ENCODE data around the gene EMC6.

The EMC6 gene

DNA sequence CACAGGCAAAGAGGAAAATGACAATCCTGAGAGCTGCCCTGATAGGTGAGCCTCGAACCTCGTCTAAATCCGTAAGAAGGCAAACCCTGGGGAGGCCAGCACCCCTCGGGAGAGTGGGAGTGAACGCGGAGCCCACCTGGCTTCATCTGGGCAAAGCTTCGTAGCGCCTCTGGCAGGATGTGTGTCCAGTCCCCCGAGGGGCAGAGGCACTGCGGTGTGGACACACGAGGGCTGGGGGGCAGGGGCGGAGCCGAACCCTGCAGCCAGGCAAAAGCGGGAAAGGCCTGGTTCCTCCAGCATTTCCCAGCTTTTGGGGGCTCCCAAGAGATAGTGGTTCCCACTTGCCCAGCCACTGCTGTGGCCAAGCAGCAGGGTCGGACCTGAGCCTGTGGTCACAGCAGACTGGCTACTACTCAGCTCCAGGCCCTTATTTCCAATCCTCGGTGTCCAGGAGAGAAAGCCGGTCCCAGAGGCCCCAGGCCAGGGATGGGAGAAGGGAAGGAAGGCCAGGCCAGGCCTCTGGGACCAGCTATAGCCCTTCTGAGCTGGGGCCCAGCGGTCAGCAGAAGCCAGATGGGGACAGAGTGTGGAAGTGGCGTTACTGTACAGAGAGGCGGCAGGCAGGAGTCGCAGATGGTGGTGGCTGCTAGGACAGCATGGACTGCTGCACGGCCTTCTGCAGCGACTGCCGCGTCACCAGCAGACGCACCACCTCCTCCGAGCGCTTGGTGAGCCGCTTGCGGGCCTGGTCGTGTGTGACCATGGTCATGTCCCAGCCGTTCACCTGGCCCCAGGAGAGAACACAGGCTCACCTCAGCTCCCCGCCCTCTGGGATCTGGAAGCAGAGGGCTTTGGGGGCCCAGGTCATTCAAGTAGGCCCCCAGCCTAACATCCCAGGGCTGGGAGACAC, 5.3 kb upstream of the EMC6 start:
- H3K18ac ChIP-seq (ENCODE audit: low read length) = no peak overlapping the region
- no peak overlapping the region for H3K4me2 ChIP-seq (ENCODE audit: insufficient read depth, low read length, poor library complexity, severe bottlenecking)
- H3K9ac ChIP-seq (ENCODE audit: low read depth, low read length, poor library complexity) = peak overlapping the region; percentile 74
- H3K23ac ChIP-seq (ENCODE audit: low read depth, low read length, poor library complexity) = no peak overlapping the region
- H3K9me3 ChIP-seq (replicated peaks in 1 of 2; ENCODE audit: control insufficient read depth in 2 of 2, insufficient read depth in 1 of 2, low read depth in 1 of 2, low read length in 2 of 2) = no peaks in the 10 kb centered on the region
- peaks cover 13 to 47% of the 10 kb centered on the region in 2 donors for H3K36me3 ChIP-seq (replicated peaks in 1 of 2; ENCODE audit: control insufficient read depth in 2 of 2, insufficient read depth in 2 of 2, low read length in 2 of 2)
- H2BK5ac ChIP-seq (ENCODE audit: low read length) = no peak overlapping the region
- H2BK120ac ChIP-seq (ENCODE audit: low read depth, low read length) = no peak overlapping the region
- H4K91ac ChIP-seq (ENCODE audit: low read depth, low read length, poor library complexity) = no peak overlapping the region
- H2AFZ ChIP-seq (ENCODE audit: low read length) = no peak overlapping the region
- peaks cover 7% of the 10 kb centered on the region for H3K79me1 ChIP-seq (ENCODE audit: low read depth, low read length)
- H2BK12ac ChIP-seq (ENCODE audit: low read length) = no peak overlapping the region
- H3K14ac ChIP-seq (ENCODE audit: low read length) = no peak overlapping the region
- no peak overlapping the region for H2BK15ac ChIP-seq (ENCODE audit: low read length)
- no peaks in the 10 kb centered on the region for H3K27me3 ChIP-seq (ENCODE audit: control insufficient read depth in 3 of 3, insufficient read depth in 3 of 3, low read depth in 1 of 3, low read length in 3 of 3)
- no CpG with 5 or more reads among the region's 33 CpGs for WGBS, 2 donors (ENCODE audit: extremely low coverage in 2 of 2, insufficient read length in 2 of 2, insufficient replicate concordance in 1 of 2)
- no peak overlapping the region for H3K4ac ChIP-seq (ENCODE audit: low read length)
- peaks cover 7 to 14% of the 10 kb centered on the region in 2 donors for H3K4me1 ChIP-seq (ENCODE audit: control insufficient read depth in 2 of 2, insufficient read depth in 1 of 2, low read depth in 1 of 2, low read length in 2 of 2)
- H3K4me3 ChIP-seq (ENCODE audit: low read length in 2 of 2) = no peak overlapping the region
- no peak overlapping the region for H4K8ac ChIP-seq (ENCODE audit: low read depth, low read length)
- H2AK5ac ChIP-seq (ENCODE audit: low read depth, low read length) = peak overlapping the region; percentile 54
- H3K27ac ChIP-seq (replicated peaks; ENCODE audit: low read length) = no peak overlapping the region
- DNase-seq (ENCODE audit: low spot score) = no peak

GRCh38 chr17:3665834-3666233, 2.8 kb upstream of the EMC6 start:
- Histone ChIP-seq H4K91ac (ENCODE audit: low read depth, low read length, poor library complexity) (no peak overlapping the region), H3K4ac (ENCODE audit: low read length) (no peak overlapping the region), H3K4me1 (ENCODE audit: control insufficient read depth in 2 of 2, insufficient read depth in 1 of 2, low read depth in 1 of 2, low read length in 2 of 2) (peaks cover 9 to 14% of the 10 kb centered on the region in 2 donors), H3K18ac (ENCODE audit: low read length) (no peak overlapping the region), H3K9me3 (replicated peaks in 1 of 2; ENCODE audit: control insufficient read depth in 2 of 2, insufficient read depth in 1 of 2, low read depth in 1 of 2, low read length in 2 of 2) (no peaks in the 10 kb centered on the region), H2AFZ (ENCODE audit: low read length) (no peak overlapping the region), H3K79me1 (ENCODE audit: low read depth, low read length) (peaks cover 13% of the 10 kb centered on the region), H2AK5ac (ENCODE audit: low read depth, low read length) (no peak overlapping the region), H4K8ac (ENCODE audit: low read depth, low read length) (no peak overlapping the region), H3K9ac (ENCODE audit: low read depth, low read length, poor library complexity) (no peak overlapping the region), H3K27me3 (ENCODE audit: control insufficient read depth in 3 of 3, insufficient read depth in 3 of 3, low read depth in 1 of 3, low read length in 3 of 3) (no peaks in the 10 kb centered on the region), H2BK12ac (ENCODE audit: low read length) (no peak overlapping the region), H3K27ac (replicated peaks; ENCODE audit: low read length) (no peak overlapping the region), H3K4me3 (ENCODE audit: low read length in 2 of 2) (no peak overlapping the region), H3K14ac (ENCODE audit: low read length) (no peak overlapping the region), H3K23ac (ENCODE audit: low read depth, low read length, poor library complexity) (no peak overlapping the region), H3K4me2 (ENCODE audit: insufficient read depth, low read length, poor library complexity, severe bottlenecking) (no peak overlapping the region), H2BK120ac (ENCODE audit: low read depth, low read length) (no peak overlapping the region), H3K36me3 (replicated peaks in 1 of 2; ENCODE audit: control insufficient read depth in 2 of 2, insufficient read depth in 2 of 2, low read length in 2 of 2) (peaks cover 10 to 46% of the 10 kb centered on the region in 2 donors), H2BK15ac (ENCODE audit: low read length) (no peak overlapping the region), H2BK5ac (ENCODE audit: low read length) (no peak overlapping the region)
- no peak for DNase-seq (ENCODE audit: low spot score)
- WGBS, 2 donors (ENCODE audit: extremely low coverage in 2 of 2, insufficient read length in 2 of 2, insufficient replicate concordance in 1 of 2) = no CpG with 5 or more reads among the region's 5 CpGs

GRCh38 chr17:3666516-3666915, 2.1 kb upstream of the EMC6 start:
- Histone ChIP-seq H2BK15ac (ENCODE audit: low read length) (peak overlapping the region; percentile 3), H3K79me1 (ENCODE audit: low read depth, low read length) (peaks cover 13% of the 10 kb centered on the region), H3K4me2 (ENCODE audit: insufficient read depth, low read length, poor library complexity, severe bottlenecking) (no peak overlapping the region), H2BK5ac (ENCODE audit: low read length) (no peak overlapping the region), H3K18ac (ENCODE audit: low read length) (no peak overlapping the region), H2BK12ac (ENCODE audit: low read length) (no peak overlapping the region), H2AFZ (ENCODE audit: low read length) (no peak overlapping the region), H2AK5ac (ENCODE audit: low read depth, low read length) (peak overlapping the region; percentile 47), H3K4me3 (ENCODE audit: low read length in 2 of 2) (peak overlapping the region; percentile 8 to 25), H3K27ac (replicated peaks; ENCODE audit: low read length) (no peak overlapping the region), H3K4me1 (ENCODE audit: control insufficient read depth in 2 of 2, insufficient read depth in 1 of 2, low read depth in 1 of 2, low read length in 2 of 2) (peaks cover 9 to 14% of the 10 kb centered on the region in 2 donors), H3K27me3 (ENCODE audit: control insufficient read depth in 3 of 3, insufficient read depth in 3 of 3, low read depth in 1 of 3, low read length in 3 of 3) (no peaks in the 10 kb centered on the region), H4K91ac (ENCODE audit: low read depth, low read length, poor library complexity) (no peak overlapping the region), H2BK120ac (ENCODE audit: low read depth, low read length) (no peak overlapping the region), H3K14ac (ENCODE audit: low read length) (no peak overlapping the region), H3K36me3 (replicated peaks in 1 of 2; ENCODE audit: control insufficient read depth in 2 of 2, insufficient read depth in 2 of 2, low read length in 2 of 2) (peaks cover 7 to 43% of the 10 kb centered on the region in 2 donors), H4K8ac (ENCODE audit: low read depth, low read length) (no peak overlapping the region), H3K9me3 (replicated peaks in 1 of 2; ENCODE audit: control insufficient read depth in 2 of 2, insufficient read depth in 1 of 2, low read depth in 1 of 2, low read length in 2 of 2) (no peaks in the 10 kb centered on the region), H3K4ac (ENCODE audit: low read length) (no peak overlapping the region), H3K9ac (ENCODE audit: low read depth, low read length, poor library complexity) (no peak overlapping the region), H3K23ac (ENCODE audit: low read depth, low read length, poor library complexity) (peak overlapping the region; percentile 99)
- WGBS, 2 donors (ENCODE audit: extremely low coverage in 2 of 2, insufficient read length in 2 of 2, insufficient replicate concordance in 1 of 2) = no CpG with 5 or more reads among the region's 6 CpGs
- no peak for DNase-seq (ENCODE audit: low spot score)

Data from neuronal stem cell (in vitro differentiated cells).